Natural killer cell (primary cell): ENCODE measurements around the gene PSD4. TPM values are rescaled to one million over a fixed set of nuclear protein-coding genes. Genes with fewer than 3 reads are reported as not detected.
"Not testable (repeated sequence)": the region's sequence is repeated elsewhere in the genome, so short reads cannot be mapped to it uniquely, and the experiment has no call there.

ENCODE experiments used
- ATAC-seq, 3 donors: fragments of 150-1000 bp in 2 of 3; fragments of 200-7000 bp in 1 of 3; cut with Tn5 transposase; 1 replicate in 1 of 3; 2 replicates in 2 of 3; pipeline ENCODE4 v1.10.0; 2021; ENCODE audit warnings: mild to moderate bottlenecking in 2 of 3, moderate library complexity in 2 of 3
- DNase-seq, 2 donors: peaks; one replicate each; pipeline versions ENCODE4 v3.0.0 to v3.0.0-alpha.2; 2013 to 2021; ENCODE audit warnings: mixed read lengths in 1 of 2
- H3K27ac ChIP-seq: one replicate; pipeline ENCODE4 v1.5.1; 2013; ENCODE audit warnings: mild to moderate bottlenecking, low read length
- H3K27me3 ChIP-seq: one replicate; pipeline ENCODE4 v1.6.1; 2013; ENCODE audit warnings: low read length; ENCODE audit not compliant: control insufficient read depth, insufficient read depth
- H3K36me3 ChIP-seq: one replicate; pipeline ENCODE4 v1.6.1; 2013; ENCODE audit warnings: low read length; ENCODE audit not compliant: control insufficient read depth, insufficient read depth
- H3K4me1 ChIP-seq: one replicate; pipeline ENCODE4 v1.6.1; 2013; ENCODE audit warnings: low read length; ENCODE audit not compliant: control insufficient read depth, insufficient read depth
- H3K4me3 ChIP-seq: one replicate; pipeline ENCODE4 v1.5.1; 2013; ENCODE audit warnings: low read length
- H3K9me3 ChIP-seq: one replicate; pipeline ENCODE4 v1.6.1; 2013; ENCODE audit warnings: low read length; ENCODE audit not compliant: control insufficient read depth, insufficient read depth
- H3K27ac Mint-ChIP-seq, 2 donors: one replicate each; pipeline ENCODE4 v1.8.0; 2022; ENCODE audit warnings: mild to moderate bottlenecking in 2 of 2, mixed read lengths in 2 of 2, moderate library complexity in 1 of 2
- H3K27me3 Mint-ChIP-seq, 2 donors: one replicate each; pipeline ENCODE4 v1.8.0; 2022; ENCODE audit warnings: low read depth in 2 of 2, mixed read lengths in 2 of 2
- H3K36me3 Mint-ChIP-seq: one replicate; pipeline ENCODE4 v1.8.0; 2022; ENCODE audit warnings: mixed read lengths
- H3K4me1 Mint-ChIP-seq, 2 donors: one replicate each; pipeline ENCODE4 v1.8.0; 2022; ENCODE audit warnings: mixed read lengths in 2 of 2
- H3K4me3 Mint-ChIP-seq: one replicate; pipeline ENCODE4 v1.8.0; 2022; ENCODE audit warnings: mild to moderate bottlenecking, moderate library complexity, mixed read lengths
- H3K9me3 Mint-ChIP-seq, 2 donors: one replicate each; pipeline ENCODE4 v1.8.0; 2022; ENCODE audit warnings: mixed read lengths in 2 of 2
- CTCF ChIP-seq: fragments of 200-600 bp; IDR thresholded peaks from one replicate; pipeline ENCODE4 v1.8.0; 2022; ENCODE audit warnings: antibody characterized with exemption
- WGBS: methylation state at CpG from one replicate; pipeline ENCODE4 v1.1.7; 2013; ENCODE audit warnings: missing lambda C conversion rate; ENCODE audit not compliant: insufficient coverage; 5-methylcytosine and 5-hydroxymethylcytosine counted together
- intact Hi-C: fragments of 100-400 bp; cut with micrococcal nuclease; formaldehyde crosslinking; loops from one replicate; pipeline ENCODE4 v1.14.2; 2022
- total RNA-seq, 4 donors: library from RNA; stranded (reverse); fragments of 120-200 nt in 1 of 4; gene quantifications; one replicate each; pipeline versions ENCODE4 v1.2.3 to v1.2.4, GENCODE V29; 2013 to 2022

PSD4 gene
- total RNA-seq, 3 donors from 2014 or later (not counting 1 experiment from before 2014, with no cell fraction given): 280 to 347 (median 340) TPM

GRCh38 chr2:113233593-113234550 is 60.1 kb downstream of the PSD4 start:
- no peak for DNase-seq
- H3K4me1 Mint-ChIP-seq: peaks cover 0 to 22% of the 10 kb centered on the region in 2 donors
- no peaks in the 10 kb centered on the region for H3K9me3 Mint-ChIP-seq
- intact Hi-C loops: no loop called here
- TF ChIP-seq CTCF: no peak
- peaks cover 11% of the 10 kb centered on the region for H3K4me1 ChIP-seq
- H3K36me3 ChIP-seq: no peaks in the 10 kb centered on the region
- no peak overlapping the region for H3K4me3 ChIP-seq
- H3K27ac Mint-ChIP-seq: no peak overlapping the region
- no peak overlapping the region for H3K4me3 Mint-ChIP-seq
- no peaks in the 10 kb centered on the region for H3K9me3 ChIP-seq
- no peaks in the 10 kb centered on the region for H3K27me3 Mint-ChIP-seq
- no peak for ATAC-seq
- H3K36me3 Mint-ChIP-seq: no peaks in the 10 kb centered on the region
- WGBS: 84% methylated on average over 4 of the region's 9 CpGs
- no peaks in the 10 kb centered on the region for H3K27me3 ChIP-seq
- no peak overlapping the region for H3K27ac ChIP-seq

GRCh38 chr2:113234721-113235346 is 61.1 kb downstream of the PSD4 start:
- H3K4me3 ChIP-seq: peak overlapping the region; percentile 63
- TF ChIP-seq CTCF: no peak
- H3K9me3 ChIP-seq: no peaks in the 10 kb centered on the region
- Mint-ChIP-seq H3K27ac (peak overlapping the region; percentile 78 to 97), H3K27me3 (no peaks in the 10 kb centered on the region), H3K9me3 (no peaks in the 10 kb centered on the region), H3K4me3 (peak overlapping the region; percentile 92), H3K4me1 (peaks cover 0 to 22% of the 10 kb centered on the region in 2 donors), H3K36me3 (no peaks in the 10 kb centered on the region)
- H3K4me1 ChIP-seq: peaks cover 11% of the 10 kb centered on the region
- ATAC-seq: no peak
- 72% methylated on average over 16 of the region's 16 CpGs for WGBS
- intact Hi-C loops: no loop called here
- H3K36me3 ChIP-seq: no peaks in the 10 kb centered on the region
- no peaks in the 10 kb centered on the region for H3K27me3 ChIP-seq
- H3K27ac ChIP-seq: no peak overlapping the region
- DNase-seq: no peak

- 57% methylated on average over 74 of the region's 74 CpGs for WGBS
- peak; percentile 39 to 70 for DNase-seq
- ATAC-seq: peak; percentile 80 to 90 (median 86)
- H3K27me3 ChIP-seq, H3K9me3 ChIP-seq, H3K4me1 ChIP-seq, H3K9me3 Mint-ChIP-seq, H3K36me3 ChIP-seq, H3K36me3 Mint-ChIP-seq, intact Hi-C loops, H3K27me3 Mint-ChIP-seq: not testable (repeated sequence)
- peak overlapping the region; percentile 92 for H3K4me3 Mint-ChIP-seq
- peaks cover 0 to 26% of the 10 kb centered on the region in 2 donors for H3K4me1 Mint-ChIP-seq
- H3K27ac Mint-ChIP-seq: peak overlapping the region; percentile 78 to 97
- Histone ChIP-seq H3K27ac (peak overlapping the region; percentile 64), H3K4me3 (peak overlapping the region; percentile 63)
These were observed 61.8 kb downstream of the PSD4 start for GRCh38 chr2:113235347-113236226.
